ENCODE data around the gene ZNF423.

ZNF423 gene

GRCh38 chr16:49742428-49743202 lies 113.3 kb downstream of the ZNF423 start:
- DNase-seq (ENCODE audit: low read depth) = no peak
- H3K4me3 ChIP-seq (ENCODE audit: low read depth, low read length) = no peak overlapping the region

- no peak for DNase-seq (ENCODE audit: low read depth)
- H3K4me3 ChIP-seq (ENCODE audit: low read depth, low read length) = no peak overlapping the region
These were observed 115.7 kb downstream of the ZNF423 start for GRCh38 chr16:49740256-49740655.

GRCh38 chr16:49739381-49739780 lies 116.5 kb downstream of the ZNF423 start:
- no peak for DNase-seq (ENCODE audit: low read depth)
- H3K4me3 ChIP-seq (ENCODE audit: low read depth, low read length) = no peak overlapping the region

- DNase-seq (ENCODE audit: low read depth) = no peak
- H3K4me3 ChIP-seq (ENCODE audit: low read depth, low read length) = no peak overlapping the region
These were observed 117.1 kb downstream of the ZNF423 start for GRCh38 chr16:49738832-49739231.

- no peak for DNase-seq (ENCODE audit: low read depth)
- no peak overlapping the region for H3K4me3 ChIP-seq (ENCODE audit: low read depth, low read length)
These were observed 117.9 kb downstream of the ZNF423 start for GRCh38 chr16:49738001-49738400.

- no peak for DNase-seq (ENCODE audit: low read depth)
- no peak overlapping the region for H3K4me3 ChIP-seq (ENCODE audit: low read depth, low read length)
These were observed 118.4 kb downstream of the ZNF423 start for GRCh38 chr16:49737541-49737940.

GRCh38 chr16:49734331-49734730 lies 121.6 kb downstream of the ZNF423 start:
- H3K4me3 ChIP-seq (ENCODE audit: low read depth, low read length) = no peak overlapping the region
- DNase-seq (ENCODE audit: low read depth) = no peak

- no peak overlapping the region for H3K4me3 ChIP-seq (ENCODE audit: low read depth, low read length)
- no peak for DNase-seq (ENCODE audit: low read depth)
These were observed 122.5 kb downstream of the ZNF423 start for GRCh38 chr16:49733313-49734009.

GRCh38 chr16:49731911-49732310 lies 124.0 kb downstream of the ZNF423 start:
- no peak overlapping the region for H3K4me3 ChIP-seq (ENCODE audit: low read depth, low read length)
- DNase-seq (ENCODE audit: low read depth) = no peak

- H3K4me3 ChIP-seq (ENCODE audit: low read depth, low read length) = no peak overlapping the region
- DNase-seq (ENCODE audit: low read depth) = no peak
These were observed 125.1 kb downstream of the ZNF423 start for GRCh38 chr16:49730772-49731171.

- no peak for DNase-seq (ENCODE audit: low read depth)
- no peak overlapping the region for H3K4me3 ChIP-seq (ENCODE audit: low read depth, low read length)
These were observed 128.3 kb downstream of the ZNF423 start for GRCh38 chr16:49727611-49728010.

- no peak overlapping the region for H3K4me3 ChIP-seq (ENCODE audit: low read depth, low read length)
- DNase-seq (ENCODE audit: low read depth) = no peak
These were observed 129.8 kb downstream of the ZNF423 start for GRCh38 chr16:49726155-49726554.

- H3K4me3 ChIP-seq (ENCODE audit: low read depth, low read length) = no peak overlapping the region
- no peak for DNase-seq (ENCODE audit: low read depth)
These were observed 130.3 kb downstream of the ZNF423 start for GRCh38 chr16:49725651-49726050.

- H3K4me3 ChIP-seq (ENCODE audit: low read depth, low read length) = no peak overlapping the region
- DNase-seq (ENCODE audit: low read depth) = no peak
These were observed 131.1 kb downstream of the ZNF423 start for GRCh38 chr16:49724774-49725173.

GRCh38 chr16:49723310-49723709 lies 132.6 kb downstream of the ZNF423 start:
- DNase-seq (ENCODE audit: low read depth) = no peak
- no peak overlapping the region for H3K4me3 ChIP-seq (ENCODE audit: low read depth, low read length)

GRCh38 chr16:49720225-49720624 lies 135.7 kb downstream of the ZNF423 start:
- DNase-seq (ENCODE audit: low read depth) = no peak
- no peak overlapping the region for H3K4me3 ChIP-seq (ENCODE audit: low read depth, low read length)

- DNase-seq (ENCODE audit: low read depth) = no peak
- H3K4me3 ChIP-seq (ENCODE audit: low read depth, low read length) = no peak overlapping the region
These were observed 138.2 kb downstream of the ZNF423 start for GRCh38 chr16:49717689-49718088.

- no peak for DNase-seq (ENCODE audit: low read depth)
- no peak overlapping the region for H3K4me3 ChIP-seq (ENCODE audit: low read depth, low read length)
These were observed 139.5 kb downstream of the ZNF423 start for GRCh38 chr16:49716339-49716934.

GRCh38 chr16:49713770-49714169 lies 142.1 kb downstream of the ZNF423 start:
- H3K4me3 ChIP-seq (ENCODE audit: low read depth, low read length) = no peak overlapping the region
- DNase-seq (ENCODE audit: low read depth) = no peak

- no peak overlapping the region for H3K4me3 ChIP-seq (ENCODE audit: low read depth, low read length)
- no peak for DNase-seq (ENCODE audit: low read depth)
These were observed 143.4 kb downstream of the ZNF423 start for GRCh38 chr16:49712542-49712941.

- DNase-seq (ENCODE audit: low read depth) = no peak
- H3K4me3 ChIP-seq (ENCODE audit: low read depth, low read length) = no peak overlapping the region
These were observed 143.8 kb downstream of the ZNF423 start for GRCh38 chr16:49712106-49712505.

Data from skeletal muscle cell (primary cell).